ENCODE results near the gene YIF1A.

DNA sequence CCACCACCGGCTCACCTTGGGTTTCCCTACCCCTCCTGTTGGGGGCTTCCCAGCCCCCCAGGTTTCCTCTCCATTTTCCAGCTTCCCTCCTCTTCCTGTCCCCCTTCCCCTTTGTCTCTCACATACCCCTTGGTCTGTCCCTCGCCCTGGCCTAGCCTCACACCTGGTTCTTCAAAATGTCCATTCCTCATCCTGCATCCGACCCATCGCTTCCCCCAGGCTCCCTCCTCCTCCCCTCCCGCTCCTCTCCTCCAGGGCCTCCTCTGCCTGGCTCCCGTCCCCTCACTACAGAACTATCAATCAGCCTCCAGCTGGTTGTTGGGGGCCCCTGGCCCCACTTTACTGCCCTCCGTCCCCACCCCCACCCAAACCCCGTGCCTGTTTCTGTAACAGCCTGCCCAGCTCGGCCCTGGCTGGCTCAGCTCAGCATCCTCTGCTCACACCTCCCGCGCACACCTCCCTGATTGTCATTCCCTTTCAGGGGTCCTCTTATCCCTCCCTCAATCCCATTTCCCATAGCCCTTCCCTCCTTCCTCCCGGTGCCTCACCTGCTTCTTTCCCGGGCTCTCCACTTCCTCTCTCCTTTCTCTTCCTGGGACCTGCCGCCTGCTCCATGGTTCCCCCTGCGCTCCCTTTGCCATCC lies 9.7 kb downstream of the YIF1A start:
- TF ChIP-seq POLR2AphosphoS5 (IDR thresholded peaks at IDR 0.05), result peak; percentile 33
- TF ChIP-seq, protein P1, sequence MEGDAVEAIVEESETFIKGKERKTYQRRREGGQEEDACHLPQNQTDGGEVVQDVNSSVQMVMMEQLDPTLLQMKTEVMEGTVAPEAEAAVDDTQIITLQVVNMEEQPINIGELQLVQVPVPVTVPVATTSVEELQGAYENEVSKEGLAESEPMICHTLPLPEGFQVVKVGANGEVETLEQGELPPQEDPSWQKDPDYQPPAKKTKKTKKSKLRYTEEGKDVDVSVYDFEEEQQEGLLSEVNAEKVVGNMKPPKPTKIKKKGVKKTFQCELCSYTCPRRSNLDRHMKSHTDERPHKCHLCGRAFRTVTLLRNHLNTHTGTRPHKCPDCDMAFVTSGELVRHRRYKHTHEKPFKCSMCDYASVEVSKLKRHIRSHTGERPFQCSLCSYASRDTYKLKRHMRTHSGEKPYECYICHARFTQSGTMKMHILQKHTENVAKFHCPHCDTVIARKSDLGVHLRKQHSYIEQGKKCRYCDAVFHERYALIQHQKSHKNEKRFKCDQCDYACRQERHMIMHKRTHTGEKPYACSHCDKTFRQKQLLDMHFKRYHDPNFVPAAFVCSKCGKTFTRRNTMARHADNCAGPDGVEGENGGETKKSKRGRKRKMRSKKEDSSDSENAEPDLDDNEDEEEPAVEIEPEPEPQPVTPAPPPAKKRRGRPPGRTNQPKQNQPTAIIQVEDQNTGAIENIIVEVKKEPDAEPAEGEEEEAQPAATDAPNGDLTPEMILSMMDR (IDR thresholded peaks at IDR 0.05; ENCODE audit: poor library complexity, severe bottlenecking), result no peak
- no peak for TF ChIP-seq RAD21 (conservative IDR thresholded peaks at IDR 0.05)
- TF ChIP-seq SMC3 (conservative IDR thresholded peaks at IDR 0.05; ENCODE audit: poor library complexity), result no peak

Measured in neural cell (in vitro differentiated cells).